ENCODE data around the gene SLC9A7. TPM values are rescaled to one million over a fixed set of nuclear protein-coding genes. Genes with fewer than 3 reads are reported as not detected.

The SLC9A7 gene
- total and polyA plus RNA-seq, 2 of the 13 experiments (the other 11 are each of a cell fraction or from before 2014, with no cell fraction given), result 5.8 to 7.2 TPM

DNA sequence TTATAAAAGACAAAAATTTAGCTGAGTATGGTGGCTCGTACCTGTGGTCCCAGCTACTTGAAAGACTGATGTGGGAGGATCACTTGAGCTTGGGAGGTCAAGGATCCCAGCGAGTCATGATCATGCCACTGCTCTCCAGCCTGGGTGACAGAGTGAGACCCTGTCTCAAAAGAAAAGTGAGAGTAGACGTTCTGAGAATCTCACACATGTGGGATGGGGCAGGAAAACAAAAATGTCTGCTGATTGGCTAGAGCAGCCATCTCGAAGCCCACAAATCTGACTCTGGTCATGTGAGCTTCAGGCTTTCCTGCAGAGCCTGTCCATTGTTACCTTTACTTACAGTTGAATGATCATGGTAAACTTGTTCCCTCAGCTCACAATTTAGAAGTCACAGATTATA is 23.1 kb upstream of the SLC9A7 start:
- CTCF ChIA-PET (ENCODE audit: low intra/inter-chr PET ratio, low total read pairs), result no interaction called here

More for the DNA sequence above, 23.1 kb upstream of the SLC9A7 start:
- H3K9me3 ChIP-seq (ENCODE audit: low read length), result no peaks in the 10 kb centered on the region
- no peak for FAIRE-seq
- H2AFZ ChIP-seq (ENCODE audit: low read length), result no peak overlapping the region
- no TSS peak for BruUV-seq (replicated peaks)
- H3K27me3 ChIP-seq (ENCODE audit: control insufficient read depth in 1 of 2, insufficient read depth in 2 of 2, low read length in 2 of 2), result no peaks in the 10 kb centered on the region
- H4K20me1 ChIP-seq (ENCODE audit: insufficient read depth, low read length), result no peaks in the 10 kb centered on the region
- no peak overlapping the region for H3K4me3 ChIP-seq (replicated peaks in 1 of 3; ENCODE audit: insufficient read depth in 1 of 3, low read depth in 2 of 3, low read length in 3 of 3)
- no peaks in the 10 kb centered on the region for H3K36me3 ChIP-seq (replicated peaks in 1 of 2; ENCODE audit: control insufficient read depth in 1 of 2, insufficient read depth in 2 of 2, low read length in 2 of 2)
- H3K4me2 ChIP-seq (ENCODE audit: low read depth, low read length), result no peak overlapping the region
- intact Hi-C loops (cut with micrococcal nuclease; ENCODE audit: unreplicated experiment), result no loop called here
- no peak overlapping the region for H3K27ac ChIP-seq (ENCODE audit: extremely low read length, insufficient read depth, low read length)
- H3K9ac ChIP-seq (ENCODE audit: insufficient read depth, low read depth, low read length), result no peak overlapping the region
- in situ Hi-C loops (cut with HindIII; ENCODE audit: extremely low pct_ligation_motif_present, low pct_unique_long_range_greater_than_20kb), result no loop called here
- DNase-seq (ENCODE audit: low spot score), result no peak
- TF ChIP-seq ZNF619 (CRISPR knock-in tag; IDR thresholded peaks at IDR 0.05) (no peak), GATAD2A (CRISPR knock-in tag; IDR thresholded peaks at IDR 0.05) (no peak), HOXA7 (CRISPR knock-in tag; IDR thresholded peaks at IDR 0.05) (no peak), STAG1 (CRISPR knock-in tag; IDR thresholded peaks at IDR 0.05) (no peak), ZNF567 (CRISPR knock-in tag; IDR thresholded peaks at IDR 0.05; ENCODE audit: borderline replicate concordance) (no peak), ZNF891 (CRISPR knock-in tag; IDR thresholded peaks at IDR 0.05) (no peak), FOXK2 (IDR thresholded peaks at IDR 0.05) (no peak), ISX (CRISPR knock-in tag; conservative IDR thresholded peaks at IDR 0.05) (no peak), YEATS4 (CRISPR knock-in tag; IDR thresholded peaks at IDR 0.05; ENCODE audit: borderline replicate concordance) (no peak), ZSCAN22 (CRISPR knock-in tag; IDR thresholded peaks at IDR 0.05) (no peak)
- TF ChIP-seq, protein P1, sequence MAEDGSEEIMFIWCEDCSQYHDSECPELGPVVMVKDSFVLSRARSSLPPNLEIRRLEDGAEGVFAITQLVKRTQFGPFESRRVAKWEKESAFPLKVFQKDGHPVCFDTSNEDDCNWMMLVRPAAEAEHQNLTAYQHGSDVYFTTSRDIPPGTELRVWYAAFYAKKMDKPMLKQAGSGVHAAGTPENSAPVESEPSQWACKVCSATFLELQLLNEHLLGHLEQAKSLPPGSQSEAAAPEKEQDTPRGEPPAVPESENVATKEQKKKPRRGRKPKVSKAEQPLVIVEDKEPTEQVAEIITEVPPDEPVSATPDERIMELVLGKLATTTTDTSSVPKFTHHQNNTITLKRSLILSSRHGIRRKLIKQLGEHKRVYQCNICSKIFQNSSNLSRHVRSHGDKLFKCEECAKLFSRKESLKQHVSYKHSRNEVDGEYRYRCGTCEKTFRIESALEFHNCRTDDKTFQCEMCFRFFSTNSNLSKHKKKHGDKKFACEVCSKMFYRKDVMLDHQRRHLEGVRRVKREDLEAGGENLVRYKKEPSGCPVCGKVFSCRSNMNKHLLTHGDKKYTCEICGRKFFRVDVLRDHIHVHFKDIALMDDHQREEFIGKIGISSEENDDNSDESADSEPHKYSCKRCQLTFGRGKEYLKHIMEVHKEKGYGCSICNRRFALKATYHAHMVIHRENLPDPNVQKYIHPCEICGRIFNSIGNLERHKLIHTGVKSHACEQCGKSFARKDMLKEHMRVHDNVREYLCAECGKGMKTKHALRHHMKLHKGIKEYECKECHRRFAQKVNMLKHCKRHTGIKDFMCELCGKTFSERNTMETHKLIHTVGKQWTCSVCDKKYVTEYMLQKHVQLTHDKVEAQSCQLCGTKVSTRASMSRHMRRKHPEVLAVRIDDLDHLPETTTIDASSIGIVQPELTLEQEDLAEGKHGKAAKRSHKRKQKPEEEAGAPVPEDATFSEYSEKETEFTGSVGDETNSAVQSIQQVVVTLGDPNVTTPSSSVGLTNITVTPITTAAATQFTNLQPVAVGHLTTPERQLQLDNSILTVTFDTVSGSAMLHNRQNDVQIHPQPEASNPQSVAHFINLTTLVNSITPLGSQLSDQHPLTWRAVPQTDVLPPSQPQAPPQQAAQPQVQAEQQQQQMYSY (CRISPR knock-in tag; IDR thresholded peaks at IDR 0.05), result no peak
- TF ChIP-seq, protein P2, sequence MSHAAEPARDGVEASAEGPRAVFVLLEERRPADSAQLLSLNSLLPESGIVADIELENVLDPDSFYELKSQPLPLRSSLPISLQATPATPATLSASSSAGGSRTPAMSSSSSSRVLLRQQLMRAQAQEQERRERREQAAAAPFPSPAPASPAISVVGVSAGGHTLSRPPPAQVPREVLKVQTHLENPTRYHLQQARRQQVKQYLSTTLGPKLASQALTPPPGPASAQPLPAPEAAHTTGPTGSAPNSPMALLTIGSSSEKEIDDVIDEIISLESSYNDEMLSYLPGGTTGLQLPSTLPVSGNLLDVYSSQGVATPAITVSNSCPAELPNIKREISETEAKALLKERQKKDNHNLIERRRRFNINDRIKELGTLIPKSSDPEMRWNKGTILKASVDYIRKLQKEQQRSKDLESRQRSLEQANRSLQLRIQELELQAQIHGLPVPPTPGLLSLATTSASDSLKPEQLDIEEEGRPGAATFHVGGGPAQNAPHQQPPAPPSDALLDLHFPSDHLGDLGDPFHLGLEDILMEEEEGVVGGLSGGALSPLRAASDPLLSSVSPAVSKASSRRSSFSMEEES (CRISPR knock-in tag; IDR thresholded peaks at IDR 0.05), result no peak
- TF ChIP-seq, protein P3, sequence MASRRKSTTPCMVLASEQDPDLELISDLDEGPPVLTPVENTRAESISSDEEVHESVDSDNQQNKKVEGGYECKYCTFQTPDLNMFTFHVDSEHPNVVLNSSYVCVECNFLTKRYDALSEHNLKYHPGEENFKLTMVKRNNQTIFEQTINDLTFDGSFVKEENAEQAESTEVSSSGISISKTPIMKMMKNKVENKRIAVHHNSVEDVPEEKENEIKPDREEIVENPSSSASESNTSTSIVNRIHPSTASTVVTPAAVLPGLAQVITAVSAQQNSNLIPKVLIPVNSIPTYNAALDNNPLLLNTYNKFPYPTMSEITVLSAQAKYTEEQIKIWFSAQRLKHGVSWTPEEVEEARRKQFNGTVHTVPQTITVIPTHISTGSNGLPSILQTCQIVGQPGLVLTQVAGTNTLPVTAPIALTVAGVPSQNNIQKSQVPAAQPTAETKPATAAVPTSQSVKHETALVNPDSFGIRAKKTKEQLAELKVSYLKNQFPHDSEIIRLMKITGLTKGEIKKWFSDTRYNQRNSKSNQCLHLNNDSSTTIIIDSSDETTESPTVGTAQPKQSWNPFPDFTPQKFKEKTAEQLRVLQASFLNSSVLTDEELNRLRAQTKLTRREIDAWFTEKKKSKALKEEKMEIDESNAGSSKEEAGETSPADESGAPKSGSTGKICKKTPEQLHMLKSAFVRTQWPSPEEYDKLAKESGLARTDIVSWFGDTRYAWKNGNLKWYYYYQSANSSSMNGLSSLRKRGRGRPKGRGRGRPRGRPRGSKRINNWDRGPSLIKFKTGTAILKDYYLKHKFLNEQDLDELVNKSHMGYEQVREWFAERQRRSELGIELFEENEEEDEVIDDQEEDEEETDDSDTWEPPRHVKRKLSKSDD (CRISPR knock-in tag; IDR thresholded peaks at IDR 0.05; ENCODE audit: low read depth), result no peak
- TF ChIP-seq, protein P4, sequence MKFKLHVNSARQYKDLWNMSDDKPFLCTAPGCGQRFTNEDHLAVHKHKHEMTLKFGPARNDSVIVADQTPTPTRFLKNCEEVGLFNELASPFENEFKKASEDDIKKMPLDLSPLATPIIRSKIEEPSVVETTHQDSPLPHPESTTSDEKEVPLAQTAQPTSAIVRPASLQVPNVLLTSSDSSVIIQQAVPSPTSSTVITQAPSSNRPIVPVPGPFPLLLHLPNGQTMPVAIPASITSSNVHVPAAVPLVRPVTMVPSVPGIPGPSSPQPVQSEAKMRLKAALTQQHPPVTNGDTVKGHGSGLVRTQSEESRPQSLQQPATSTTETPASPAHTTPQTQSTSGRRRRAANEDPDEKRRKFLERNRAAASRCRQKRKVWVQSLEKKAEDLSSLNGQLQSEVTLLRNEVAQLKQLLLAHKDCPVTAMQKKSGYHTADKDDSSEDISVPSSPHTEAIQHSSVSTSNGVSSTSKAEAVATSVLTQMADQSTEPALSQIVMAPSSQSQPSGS (CRISPR knock-in tag; IDR thresholded peaks at IDR 0.05), result no peak
- POLR2A ChIA-PET, result no interaction called here
- WGBS (ENCODE audit: low lambda C conversion rate), result 43% methylated on average over 2 of the region's 4 CpGs
- H3K79me2 ChIP-seq (ENCODE audit: insufficient read depth, low read length), result no peaks in the 10 kb centered on the region
- 0 out of 2 replicates have a peak, but pooled peaks cover 11% of the 10 kb centered on the region for H3K4me1 ChIP-seq (ENCODE audit: insufficient read depth, low read length)
- no peak for ATAC-seq

Measured in HepG2 (cell line).